Measurements from ENCODE around the gene GSN.

Gene GSN

DNA sequence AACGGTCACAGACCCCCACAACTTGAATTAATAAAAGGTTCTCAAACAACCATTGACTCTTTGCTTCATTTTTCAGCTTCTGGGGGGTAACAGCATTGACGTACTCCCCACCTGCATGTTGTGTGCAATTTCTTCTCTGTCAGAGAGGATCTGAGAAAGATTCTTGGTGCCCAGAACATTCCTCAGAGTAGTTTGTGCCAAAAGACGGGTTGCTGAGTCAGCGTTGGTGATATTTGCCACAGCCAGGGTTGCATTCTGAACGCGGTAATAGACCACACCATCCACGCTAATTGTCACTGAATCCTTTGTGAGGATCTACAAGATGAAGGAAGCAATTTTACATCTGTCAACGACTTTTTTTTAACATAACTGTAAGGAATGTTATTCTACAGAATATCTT is 81.0 kb downstream of the GSN start:
- no peak overlapping the region for H3K9ac ChIP-seq (ENCODE audit: low read length)
- no peaks in the 10 kb centered on the region for H3K9me3 ChIP-seq (ENCODE audit: control insufficient read depth, insufficient read depth, low read depth, low read length)
- peaks cover 38% of the 10 kb centered on the region for H3K36me3 ChIP-seq (ENCODE audit: control insufficient read depth, insufficient read depth, low read length)
- H3K27me3 ChIP-seq (ENCODE audit: control insufficient read depth, insufficient read depth, low read length), result no peaks in the 10 kb centered on the region
- H3K4me1 ChIP-seq (ENCODE audit: control insufficient read depth, insufficient read depth, low read length), result peaks cover 7% of the 10 kb centered on the region; the same call in 1 of the 2 replicates
- H3K27ac ChIP-seq (ENCODE audit: low read depth, low read length), result no peak overlapping the region
- H3K4me3 ChIP-seq (ENCODE audit: low read depth, low read length), result no peak overlapping the region

DNA sequence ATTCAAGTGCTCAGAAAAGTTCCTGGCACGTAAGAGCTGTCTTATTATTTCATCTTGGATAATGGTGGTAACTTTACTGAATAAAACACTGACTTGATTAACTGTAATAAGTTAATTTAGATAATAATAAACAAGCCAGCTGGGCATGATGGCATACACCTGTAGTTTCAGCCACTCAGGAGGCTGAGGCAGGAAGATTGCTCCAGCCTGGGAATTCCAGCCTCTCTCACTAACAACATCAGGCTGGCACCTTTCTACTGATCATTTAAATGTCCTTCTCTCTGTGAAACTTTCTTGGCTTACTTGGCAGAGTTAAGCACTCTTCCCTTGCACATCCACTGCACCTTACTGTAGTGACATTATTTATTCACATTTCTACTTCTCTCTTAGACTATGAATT is 82.1 kb downstream of the GSN start:
- no peak overlapping the region for H3K27ac ChIP-seq (ENCODE audit: low read depth, low read length)
- peaks cover 7% of the 10 kb centered on the region; the same call in 1 of the 2 replicates for H3K4me1 ChIP-seq (ENCODE audit: control insufficient read depth, insufficient read depth, low read length)
- no peak overlapping the region for H3K4me3 ChIP-seq (ENCODE audit: low read depth, low read length)
- H3K9ac ChIP-seq (ENCODE audit: low read length), result no peak overlapping the region
- peaks cover 39% of the 10 kb centered on the region for H3K36me3 ChIP-seq (ENCODE audit: control insufficient read depth, insufficient read depth, low read length)
- no peaks in the 10 kb centered on the region for H3K27me3 ChIP-seq (ENCODE audit: control insufficient read depth, insufficient read depth, low read length)
- H3K9me3 ChIP-seq (ENCODE audit: control insufficient read depth, insufficient read depth, low read depth, low read length), result no peaks in the 10 kb centered on the region

DNA sequence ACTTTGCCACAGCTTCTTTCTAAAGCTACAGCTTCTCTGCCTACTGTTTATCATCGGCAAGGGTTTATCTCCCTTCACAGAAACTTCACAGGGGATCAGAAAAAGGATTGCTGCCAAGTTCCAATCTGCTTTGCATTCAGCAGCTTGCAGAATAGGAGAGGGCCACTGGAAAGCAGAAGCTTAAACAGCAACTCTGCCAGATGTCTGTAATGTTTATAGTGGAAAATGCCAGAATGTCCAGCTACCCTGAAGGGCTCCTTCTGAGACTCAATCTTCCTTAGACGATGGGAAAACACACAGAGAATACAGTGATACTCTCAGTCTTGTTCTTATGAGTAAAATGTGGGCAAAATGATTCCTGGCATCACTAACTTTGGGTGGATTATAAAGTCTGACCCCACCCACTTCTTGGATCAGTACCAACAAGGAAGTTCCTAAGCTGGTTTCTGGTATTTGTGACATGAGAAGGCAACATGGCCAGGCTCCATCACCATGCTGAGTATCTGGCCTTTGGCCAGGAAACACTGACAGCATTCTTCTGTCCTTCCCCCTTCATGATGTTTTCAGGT is 83.1 kb downstream of the GSN start:
- Histone ChIP-seq H3K4me1 (ENCODE audit: control insufficient read depth, insufficient read depth, low read length) (peaks cover 7% of the 10 kb centered on the region; the same call in 1 of the 2 replicates), H3K9me3 (ENCODE audit: control insufficient read depth, insufficient read depth, low read depth, low read length) (no peaks in the 10 kb centered on the region), H3K4me3 (ENCODE audit: low read depth, low read length) (no peak overlapping the region), H3K27ac (ENCODE audit: low read depth, low read length) (no peak overlapping the region), H3K27me3 (ENCODE audit: control insufficient read depth, insufficient read depth, low read length) (no peaks in the 10 kb centered on the region), H3K9ac (ENCODE audit: low read length) (no peak overlapping the region), H3K36me3 (ENCODE audit: control insufficient read depth, insufficient read depth, low read length) (peaks cover 40% of the 10 kb centered on the region)

DNA sequence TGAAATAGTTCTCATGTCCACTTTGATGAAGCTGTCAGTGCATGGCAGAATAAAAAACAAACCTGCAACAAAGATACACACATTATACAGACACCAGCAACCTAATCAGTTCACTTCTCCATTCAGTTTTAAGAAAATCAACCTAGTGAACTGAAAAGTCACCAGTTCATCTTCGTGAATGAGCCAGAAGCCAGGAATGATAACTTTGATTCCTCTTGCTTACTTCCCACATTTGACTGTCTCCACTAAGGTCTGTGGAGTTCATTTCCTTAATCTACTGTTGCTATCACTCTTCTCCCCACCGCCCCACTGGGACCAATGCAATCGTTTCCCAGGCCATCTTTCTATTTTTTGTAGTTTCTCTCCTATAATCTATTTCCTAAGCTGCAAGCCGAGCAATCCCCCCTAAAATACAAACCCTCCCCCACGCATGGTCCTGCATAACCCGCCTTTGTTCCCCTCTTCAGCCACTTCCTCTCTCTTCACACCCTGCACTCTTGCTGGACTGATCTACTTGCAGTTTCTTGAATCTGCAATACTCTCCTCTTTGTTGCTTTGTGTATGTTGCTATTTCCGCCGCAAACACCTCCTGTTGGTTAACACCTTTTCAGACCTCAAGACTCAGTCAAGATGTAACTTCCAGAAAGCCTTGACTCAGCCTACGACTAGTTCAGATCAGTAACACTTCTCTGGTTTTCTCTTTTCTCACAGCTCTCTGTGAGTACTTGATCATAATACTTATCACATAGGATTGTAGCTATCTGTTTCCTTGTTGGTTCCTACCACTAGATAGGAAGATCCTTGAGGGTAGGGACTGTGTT is 85.5 kb downstream of the GSN start:
- Histone ChIP-seq H3K4me3 (ENCODE audit: low read depth, low read length) (no peak overlapping the region), H3K4me1 (ENCODE audit: control insufficient read depth, insufficient read depth, low read length) (peaks cover 7% of the 10 kb centered on the region; the same call in 1 of the 2 replicates), H3K9ac (ENCODE audit: low read length) (no peak overlapping the region), H3K9me3 (ENCODE audit: control insufficient read depth, insufficient read depth, low read depth, low read length) (no peaks in the 10 kb centered on the region), H3K27me3 (ENCODE audit: control insufficient read depth, insufficient read depth, low read length) (no peaks in the 10 kb centered on the region), H3K36me3 (ENCODE audit: control insufficient read depth, insufficient read depth, low read length) (peaks cover 26% of the 10 kb centered on the region), H3K27ac (ENCODE audit: low read depth, low read length) (no peak overlapping the region)

DNA sequence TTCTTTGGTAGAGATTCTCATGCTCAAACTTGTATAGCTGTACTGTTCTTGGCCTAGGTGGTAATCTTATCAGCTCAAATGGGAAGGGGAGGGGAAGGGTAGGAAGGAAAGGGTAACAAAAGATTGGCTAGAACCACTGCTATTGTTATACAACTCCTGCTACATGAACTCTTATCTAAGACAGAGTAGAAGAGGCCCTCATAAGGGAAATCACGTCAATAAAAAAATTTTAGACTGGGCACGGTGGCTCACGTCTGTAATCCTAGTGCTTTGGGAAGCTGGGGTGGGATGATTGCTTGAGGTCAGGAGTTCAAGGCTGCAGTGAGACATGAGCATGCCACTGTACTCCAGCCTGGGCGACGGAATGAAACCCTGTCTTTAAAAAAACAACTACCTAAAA is 86.2 kb downstream of the GSN start:
- peaks cover 22% of the 10 kb centered on the region for H3K36me3 ChIP-seq (ENCODE audit: control insufficient read depth, insufficient read depth, low read length)
- H3K4me1 ChIP-seq (ENCODE audit: control insufficient read depth, insufficient read depth, low read length), result peaks cover 7% of the 10 kb centered on the region; the same call in 1 of the 2 replicates
- H3K27me3 ChIP-seq (ENCODE audit: control insufficient read depth, insufficient read depth, low read length), result no peaks in the 10 kb centered on the region
- no peaks in the 10 kb centered on the region for H3K9me3 ChIP-seq (ENCODE audit: control insufficient read depth, insufficient read depth, low read depth, low read length)
- H3K4me3 ChIP-seq (ENCODE audit: low read depth, low read length), result no peak overlapping the region
- no peak overlapping the region for H3K9ac ChIP-seq (ENCODE audit: low read length)
- no peak overlapping the region for H3K27ac ChIP-seq (ENCODE audit: low read depth, low read length)

DNA sequence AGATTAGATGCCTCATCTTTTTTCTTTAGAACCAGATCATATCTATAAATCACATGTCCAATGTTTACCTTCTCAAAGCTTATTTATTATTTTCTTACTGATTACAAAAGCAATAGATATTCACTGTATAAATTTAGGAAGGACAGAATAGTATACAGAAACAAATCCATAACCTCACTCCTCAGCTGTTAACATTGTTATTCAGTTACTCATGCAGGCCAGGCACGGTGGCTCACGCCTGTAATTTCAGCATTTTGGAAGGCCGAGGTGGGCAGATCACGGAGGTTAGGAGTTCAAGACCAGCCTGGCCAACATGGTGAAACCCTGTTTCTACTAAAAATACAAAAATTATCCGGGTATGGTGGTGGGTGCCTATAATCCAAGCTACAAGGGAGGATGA is 86.8 kb downstream of the GSN start:
- Histone ChIP-seq H3K4me1 (ENCODE audit: control insufficient read depth, insufficient read depth, low read length) (peaks cover 7% of the 10 kb centered on the region; the same call in 1 of the 2 replicates), H3K4me3 (ENCODE audit: low read depth, low read length) (no peak overlapping the region), H3K27ac (ENCODE audit: low read depth, low read length) (no peak overlapping the region), H3K36me3 (ENCODE audit: control insufficient read depth, insufficient read depth, low read length) (peaks cover 22% of the 10 kb centered on the region), H3K9ac (ENCODE audit: low read length) (no peak overlapping the region), H3K9me3 (ENCODE audit: control insufficient read depth, insufficient read depth, low read depth, low read length) (no peaks in the 10 kb centered on the region), H3K27me3 (ENCODE audit: control insufficient read depth, insufficient read depth, low read length) (no peaks in the 10 kb centered on the region)

DNA sequence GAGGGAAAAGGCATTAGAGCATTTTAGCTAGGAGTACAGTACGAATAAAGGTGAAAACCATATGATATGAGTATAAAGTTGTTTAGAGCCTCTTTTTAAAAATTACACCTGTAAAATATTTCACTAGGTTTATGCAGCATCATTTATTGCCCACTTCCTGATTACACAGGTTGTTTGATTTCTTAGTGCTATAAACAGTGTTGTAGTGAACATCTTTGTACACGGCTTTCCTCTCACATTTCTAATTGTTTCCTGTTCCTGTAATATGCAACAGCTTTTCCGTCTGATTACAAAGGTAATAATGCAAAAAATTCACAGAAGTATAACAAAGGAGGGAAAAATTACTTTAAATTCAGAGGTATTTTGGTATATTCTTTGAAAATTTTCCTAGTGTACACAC is 89.0 kb downstream of the GSN start:
- Histone ChIP-seq H3K27ac (ENCODE audit: low read depth, low read length) (no peak overlapping the region), H3K9me3 (ENCODE audit: control insufficient read depth, insufficient read depth, low read depth, low read length) (no peaks in the 10 kb centered on the region), H3K4me1 (ENCODE audit: control insufficient read depth, insufficient read depth, low read length) (peaks cover 7% of the 10 kb centered on the region; the same call in 1 of the 2 replicates), H3K36me3 (ENCODE audit: control insufficient read depth, insufficient read depth, low read length) (peaks cover 17% of the 10 kb centered on the region), H3K27me3 (ENCODE audit: control insufficient read depth, insufficient read depth, low read length) (no peaks in the 10 kb centered on the region), H3K4me3 (ENCODE audit: low read depth, low read length) (no peak overlapping the region), H3K9ac (ENCODE audit: low read length) (no peak overlapping the region)

DNA sequence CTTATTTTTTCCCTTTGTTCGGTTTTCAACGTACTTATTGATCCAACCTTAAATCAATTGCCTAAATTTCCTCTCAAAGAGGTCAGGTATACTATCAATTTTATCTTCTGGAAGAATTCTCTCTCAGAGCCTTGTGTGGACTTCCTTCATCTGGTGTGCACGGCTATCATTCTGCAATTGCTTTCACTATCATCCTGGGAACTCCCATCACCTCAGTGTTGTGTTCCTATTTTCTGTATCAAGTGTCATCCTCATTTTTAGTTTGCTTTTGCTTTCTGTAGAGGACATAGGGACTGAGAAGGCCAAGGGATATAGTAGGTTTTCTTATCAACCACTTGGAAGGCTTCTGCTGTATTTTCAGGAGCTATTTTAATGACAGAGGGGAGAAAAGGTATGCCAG is 90.8 kb downstream of the GSN start:
- H3K27ac ChIP-seq (ENCODE audit: low read depth, low read length), result no peak overlapping the region
- H3K4me1 ChIP-seq (ENCODE audit: control insufficient read depth, insufficient read depth, low read length), result peaks cover 7% of the 10 kb centered on the region; the same call in 1 of the 2 replicates
- no peak overlapping the region for H3K4me3 ChIP-seq (ENCODE audit: low read depth, low read length)
- H3K27me3 ChIP-seq (ENCODE audit: control insufficient read depth, insufficient read depth, low read length), result no peaks in the 10 kb centered on the region
- no peaks in the 10 kb centered on the region for H3K9me3 ChIP-seq (ENCODE audit: control insufficient read depth, insufficient read depth, low read depth, low read length)
- peaks cover 9% of the 10 kb centered on the region for H3K36me3 ChIP-seq (ENCODE audit: control insufficient read depth, insufficient read depth, low read length)
- no peak overlapping the region for H3K9ac ChIP-seq (ENCODE audit: low read length)

DNA sequence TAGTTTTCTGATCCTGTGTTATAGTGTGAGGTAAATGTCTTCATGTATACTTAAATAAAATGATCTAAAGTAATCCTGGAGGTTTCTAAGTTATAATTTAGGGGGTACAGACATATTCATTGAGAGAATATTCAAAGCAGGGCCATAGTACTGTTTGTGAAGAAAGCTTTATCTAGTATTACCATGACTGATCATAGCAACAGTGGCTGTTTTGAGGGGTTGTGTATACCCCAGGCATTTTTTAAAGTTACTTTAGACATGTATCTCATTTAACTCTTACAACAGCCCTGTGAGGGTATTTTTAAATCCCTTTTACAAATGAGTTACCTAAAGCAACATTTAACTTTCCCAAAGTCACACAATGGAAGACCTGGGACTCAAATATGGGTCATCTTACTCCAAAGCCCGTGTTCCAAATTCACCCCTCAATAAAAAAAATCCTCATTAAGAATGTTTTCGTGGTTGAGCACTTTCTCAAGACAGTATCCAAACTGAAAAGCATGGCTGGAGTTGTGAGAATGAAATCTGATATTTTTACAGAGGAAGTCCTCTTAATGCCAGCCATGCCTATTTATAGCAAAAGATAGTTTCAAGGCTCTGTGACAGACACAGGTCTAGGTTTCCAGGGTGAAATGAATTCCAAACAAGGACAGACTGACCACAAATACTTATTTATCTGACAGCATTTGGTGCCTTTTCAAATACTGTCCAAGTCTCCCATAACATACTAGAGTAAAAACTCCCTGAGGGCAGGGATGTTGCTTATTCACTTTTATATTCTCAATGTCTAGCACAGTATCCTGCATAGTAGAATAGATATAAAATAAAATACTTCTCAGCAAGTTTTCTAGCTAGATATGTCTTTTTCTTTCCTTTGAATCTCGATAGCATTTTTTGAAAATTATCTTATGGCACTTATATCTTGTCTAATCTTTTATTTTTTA is 91.7 kb downstream of the GSN start:
- Histone ChIP-seq H3K4me3 (ENCODE audit: low read depth, low read length) (no peak overlapping the region), H3K9ac (ENCODE audit: low read length) (no peak overlapping the region), H3K4me1 (ENCODE audit: control insufficient read depth, insufficient read depth, low read length) (peaks cover 4% of the 10 kb centered on the region; the same call in 1 of the 2 replicates), H3K36me3 (ENCODE audit: control insufficient read depth, insufficient read depth, low read length) (0 out of 2 replicates have a peak, but pooled peaks cover 3% of the 10 kb centered on the region), H3K27me3 (ENCODE audit: control insufficient read depth, insufficient read depth, low read length) (no peaks in the 10 kb centered on the region), H3K27ac (ENCODE audit: low read depth, low read length) (no peak overlapping the region), H3K9me3 (ENCODE audit: control insufficient read depth, insufficient read depth, low read depth, low read length) (no peaks in the 10 kb centered on the region)

DNA sequence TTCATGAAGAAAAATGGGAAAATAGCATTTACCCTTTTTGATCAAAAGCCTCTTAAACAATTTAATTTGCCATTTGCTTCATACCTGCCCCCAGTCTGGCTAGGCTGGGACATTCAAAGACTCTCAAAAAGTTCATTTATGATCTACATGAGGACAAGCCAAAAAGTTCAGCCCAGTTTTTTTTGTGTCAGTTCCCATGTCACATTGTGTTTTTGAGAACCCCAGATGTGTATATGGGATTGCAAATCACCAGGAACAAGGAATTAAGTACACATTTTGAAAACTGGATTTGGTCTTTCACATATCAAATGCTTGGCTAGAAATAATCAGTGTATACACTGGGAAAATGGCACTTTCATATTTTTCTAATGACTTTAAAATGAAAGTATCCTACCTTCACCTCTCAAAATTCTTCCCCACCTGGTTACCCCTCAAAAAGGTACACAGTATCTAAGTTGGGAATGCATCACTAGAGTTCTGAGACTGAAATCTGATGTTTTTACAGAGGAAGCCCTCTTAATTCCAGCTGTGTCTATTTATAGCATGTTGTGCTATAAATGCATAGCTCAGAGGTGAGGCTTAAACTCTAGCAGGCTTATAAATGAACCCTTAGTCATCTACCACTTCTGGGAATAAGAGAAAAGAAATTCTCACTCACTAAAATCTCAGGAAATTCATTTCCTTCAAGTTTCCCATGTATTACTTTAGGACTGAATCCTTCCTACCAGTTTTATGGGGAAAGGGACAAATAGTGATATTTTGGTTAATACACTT is 92.8 kb downstream of the GSN start:
- Histone ChIP-seq H3K4me1 (ENCODE audit: control insufficient read depth, insufficient read depth, low read length) (peaks cover 7% of the 10 kb centered on the region; the same call in 1 of the 2 replicates), H3K9me3 (ENCODE audit: control insufficient read depth, insufficient read depth, low read depth, low read length) (no peaks in the 10 kb centered on the region), H3K36me3 (ENCODE audit: control insufficient read depth, insufficient read depth, low read length) (0 out of 2 replicates have a peak, but pooled peaks cover 3% of the 10 kb centered on the region), H3K4me3 (ENCODE audit: low read depth, low read length) (no peak overlapping the region), H3K27me3 (ENCODE audit: control insufficient read depth, insufficient read depth, low read length) (no peaks in the 10 kb centered on the region), H3K27ac (ENCODE audit: low read depth, low read length) (no peak overlapping the region), H3K9ac (ENCODE audit: low read length) (no peak overlapping the region)
